Stimulated activated CD4-positive, alpha-beta T cell treated with anti-CD3 and anti-CD28 coated beads, TNF-alpha, amount 100 ng/mL, for 48 hours (primary cell): ENCODE data around the gene SYNRG.
"Not testable (repeated sequence)": the region's sequence is repeated elsewhere in the genome, so short reads cannot be mapped to it uniquely, and the experiment has no call there.

Experiments used
- DNase-seq, 3 donors: peaks; one replicate each; pipeline ENCODE4 v3.0.0-alpha.2; 2020; ENCODE audit warnings: low read depth in 3 of 3

The SYNRG gene, protein sequence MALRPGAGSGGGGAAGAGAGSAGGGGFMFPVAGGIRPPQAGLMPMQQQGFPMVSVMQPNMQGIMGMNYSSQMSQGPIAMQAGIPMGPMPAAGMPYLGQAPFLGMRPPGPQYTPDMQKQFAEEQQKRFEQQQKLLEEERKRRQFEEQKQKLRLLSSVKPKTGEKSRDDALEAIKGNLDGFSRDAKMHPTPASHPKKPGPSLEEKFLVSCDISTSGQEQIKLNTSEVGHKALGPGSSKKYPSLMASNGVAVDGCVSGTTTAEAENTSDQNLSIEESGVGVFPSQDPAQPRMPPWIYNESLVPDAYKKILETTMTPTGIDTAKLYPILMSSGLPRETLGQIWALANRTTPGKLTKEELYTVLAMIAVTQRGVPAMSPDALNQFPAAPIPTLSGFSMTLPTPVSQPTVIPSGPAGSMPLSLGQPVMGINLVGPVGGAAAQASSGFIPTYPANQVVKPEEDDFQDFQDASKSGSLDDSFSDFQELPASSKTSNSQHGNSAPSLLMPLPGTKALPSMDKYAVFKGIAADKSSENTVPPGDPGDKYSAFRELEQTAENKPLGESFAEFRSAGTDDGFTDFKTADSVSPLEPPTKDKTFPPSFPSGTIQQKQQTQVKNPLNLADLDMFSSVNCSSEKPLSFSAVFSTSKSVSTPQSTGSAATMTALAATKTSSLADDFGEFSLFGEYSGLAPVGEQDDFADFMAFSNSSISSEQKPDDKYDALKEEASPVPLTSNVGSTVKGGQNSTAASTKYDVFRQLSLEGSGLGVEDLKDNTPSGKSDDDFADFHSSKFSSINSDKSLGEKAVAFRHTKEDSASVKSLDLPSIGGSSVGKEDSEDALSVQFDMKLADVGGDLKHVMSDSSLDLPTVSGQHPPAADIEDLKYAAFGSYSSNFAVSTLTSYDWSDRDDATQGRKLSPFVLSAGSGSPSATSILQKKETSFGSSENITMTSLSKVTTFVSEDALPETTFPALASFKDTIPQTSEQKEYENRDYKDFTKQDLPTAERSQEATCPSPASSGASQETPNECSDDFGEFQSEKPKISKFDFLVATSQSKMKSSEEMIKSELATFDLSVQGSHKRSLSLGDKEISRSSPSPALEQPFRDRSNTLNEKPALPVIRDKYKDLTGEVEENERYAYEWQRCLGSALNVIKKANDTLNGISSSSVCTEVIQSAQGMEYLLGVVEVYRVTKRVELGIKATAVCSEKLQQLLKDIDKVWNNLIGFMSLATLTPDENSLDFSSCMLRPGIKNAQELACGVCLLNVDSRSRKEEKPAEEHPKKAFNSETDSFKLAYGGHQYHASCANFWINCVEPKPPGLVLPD (N-terminal part only)

GRCh38 chr17:37609170-37610040, at the start of gene SYNRG:
TSS of gene SYNRG (minus strand) at chr17:37609418. CDS start at chr17:37609355, 63 bp downstream.
- peak; percentile 87 to 91 (median 88) for DNase-seq

DNA sequence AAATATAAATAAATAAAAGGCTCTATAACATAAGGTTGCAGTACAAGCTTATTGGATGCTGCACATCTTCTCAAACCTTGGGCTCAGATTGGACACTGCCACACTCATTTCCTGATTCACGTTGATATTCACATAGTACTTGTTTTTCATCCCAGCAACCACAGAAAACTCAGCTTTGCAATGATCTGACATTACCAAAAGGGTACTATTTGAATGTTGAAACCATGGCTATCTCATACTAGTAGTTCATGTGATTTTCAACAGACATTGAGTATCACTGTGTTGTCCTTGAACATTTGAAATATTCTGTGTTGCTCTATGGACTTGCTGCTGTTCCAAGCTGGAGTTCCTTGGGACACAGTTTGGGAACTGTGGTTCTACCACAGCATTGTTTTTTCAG, 48.0 kb upstream of the SYNRG start:
- no peak for DNase-seq

DNA sequence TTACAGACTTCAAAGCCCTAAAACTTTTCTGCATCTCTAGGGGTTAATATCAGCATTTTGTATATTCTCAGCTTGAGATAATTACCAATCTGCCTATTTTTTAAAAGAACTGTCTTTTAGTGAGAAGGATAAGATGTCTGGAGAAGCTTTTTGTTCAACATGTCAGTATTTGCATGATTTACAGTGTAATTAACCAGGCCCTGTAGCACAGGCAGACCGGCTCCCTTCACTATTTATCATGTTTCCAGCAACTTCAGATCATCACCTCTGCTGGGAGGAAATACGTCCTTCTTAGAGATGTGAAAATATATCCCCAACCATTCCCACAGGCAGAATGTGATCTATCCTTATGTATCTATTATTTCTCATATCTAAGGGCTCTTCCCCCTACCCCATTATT, 42.6 kb upstream of the SYNRG start:
- DNase-seq, result no peak

DNA sequence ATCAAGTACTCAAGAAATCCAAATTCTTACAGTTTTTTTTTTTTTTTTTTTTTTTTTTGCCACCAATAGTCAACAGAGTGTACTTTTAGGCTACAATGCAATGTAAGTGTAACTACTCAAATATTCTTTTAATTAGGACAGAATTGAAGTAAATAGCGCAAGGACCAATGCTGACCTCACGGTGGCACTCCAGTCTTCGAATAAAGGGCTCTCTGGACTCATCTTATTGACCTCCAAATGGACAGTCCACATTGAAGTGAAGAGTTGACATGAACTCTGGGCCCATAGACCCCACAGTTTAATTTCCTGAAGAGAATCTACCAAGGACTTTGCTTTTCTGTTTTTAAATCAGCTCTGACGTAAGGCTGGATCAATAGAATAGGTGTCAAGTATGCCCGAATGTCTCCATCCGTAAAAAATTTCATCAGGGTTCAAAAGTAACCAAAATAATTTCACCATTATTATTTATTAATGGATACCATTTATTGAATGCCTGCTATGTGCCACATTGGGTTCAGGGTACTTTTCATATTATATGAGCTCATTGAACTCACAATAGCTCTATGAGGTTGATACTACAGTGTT, 41.3 kb upstream of the SYNRG start:
- DNase-seq, result no peak

DNA sequence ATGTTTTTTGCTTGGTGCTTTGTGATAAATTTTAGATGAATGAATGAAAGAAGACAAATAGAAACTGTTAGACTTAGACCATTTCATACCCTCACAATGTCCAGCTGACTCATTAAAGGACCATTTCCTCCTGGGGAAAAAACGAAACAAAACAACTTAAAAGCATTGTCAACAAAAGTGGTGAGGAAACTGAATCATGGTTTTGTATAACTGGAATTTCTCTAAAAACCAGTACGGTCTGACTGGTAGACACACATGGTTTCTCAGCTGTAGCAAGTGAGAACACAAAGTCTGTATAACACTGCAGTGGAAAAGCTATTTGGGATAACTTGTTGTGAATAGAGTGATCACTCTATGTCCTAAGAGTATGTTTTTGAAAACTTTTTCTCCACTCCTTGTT, 39.3 kb upstream of the SYNRG start:
- no peak for DNase-seq

- no peak for DNase-seq
Measured at GRCh38 chr17:37647856-37648255, 38.6 kb upstream of the SYNRG start.

DNA sequence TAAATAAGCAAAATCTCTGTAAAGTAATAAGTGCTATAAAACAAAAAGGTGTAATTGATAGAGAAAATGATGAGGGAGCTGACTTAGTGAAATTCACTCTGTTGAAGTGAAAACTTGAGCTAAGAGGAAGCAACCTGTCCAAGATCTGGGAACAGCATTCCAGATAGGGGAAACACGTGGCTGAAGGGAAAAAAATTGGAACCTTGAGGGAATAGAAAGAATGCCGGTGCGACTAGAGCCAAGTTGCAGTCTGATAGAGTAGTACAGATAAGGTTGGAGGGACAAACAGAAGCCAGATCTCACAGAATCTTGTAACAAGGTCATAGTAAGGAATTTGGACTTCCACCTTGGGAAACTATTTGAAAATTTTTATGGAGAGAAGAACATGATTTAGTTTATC, 34.7 kb upstream of the SYNRG start:
- DNase-seq, result no peak

GRCh38 chr17:37643118-37643766, 34.0 kb upstream of the SYNRG start, which contains the start of gene DDX52:
TSS of gene DDX52 (minus strand) at chr17:37643446. CDS start at chr17:37643420, 26 bp downstream.
- DNase-seq, result peak; percentile 72 to 80 (median 78)

GRCh38 chr17:37642681-37643080, 33.5 kb upstream of the SYNRG start:
- no peak for DNase-seq

DNA sequence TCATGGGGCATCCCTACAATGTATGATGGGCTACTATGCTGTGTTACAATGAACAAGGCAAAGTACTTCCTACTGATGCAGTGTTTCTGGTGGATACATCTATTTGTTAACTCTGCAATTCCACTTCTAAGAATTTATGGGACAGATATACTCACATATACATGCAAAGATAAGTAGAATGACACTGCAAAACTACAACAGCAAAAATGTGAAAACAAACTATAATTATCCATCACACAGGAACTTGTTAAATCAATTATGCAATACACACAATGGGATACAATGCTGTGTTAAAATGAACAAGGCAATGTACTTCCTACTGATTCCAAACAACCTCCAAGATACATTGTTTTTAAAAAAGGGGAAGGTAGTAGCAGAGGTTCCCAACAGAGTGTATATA, 30.8 kb upstream of the SYNRG start:
- DNase-seq, result no peak

DNA sequence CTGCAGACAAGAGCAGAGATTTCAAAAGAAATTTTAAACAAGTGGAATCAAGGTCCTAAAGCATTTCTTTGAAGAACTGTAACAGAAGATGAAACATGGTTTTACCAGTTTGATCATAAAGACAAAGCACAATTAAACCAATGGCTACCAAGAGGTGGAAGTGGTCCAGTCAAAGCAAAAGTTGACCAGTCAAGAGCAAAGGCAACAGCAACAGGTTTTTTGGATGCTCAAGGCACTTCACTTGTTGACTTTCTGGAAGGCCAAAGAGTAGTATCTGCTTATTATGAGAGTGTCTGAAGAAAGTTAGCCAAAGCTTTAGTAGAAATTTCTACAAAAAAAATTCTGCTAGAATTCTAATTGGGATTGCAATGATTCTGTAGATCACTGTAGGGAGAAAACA, 28.7 kb upstream of the SYNRG start:
- DNase-seq, result no peak

DNA sequence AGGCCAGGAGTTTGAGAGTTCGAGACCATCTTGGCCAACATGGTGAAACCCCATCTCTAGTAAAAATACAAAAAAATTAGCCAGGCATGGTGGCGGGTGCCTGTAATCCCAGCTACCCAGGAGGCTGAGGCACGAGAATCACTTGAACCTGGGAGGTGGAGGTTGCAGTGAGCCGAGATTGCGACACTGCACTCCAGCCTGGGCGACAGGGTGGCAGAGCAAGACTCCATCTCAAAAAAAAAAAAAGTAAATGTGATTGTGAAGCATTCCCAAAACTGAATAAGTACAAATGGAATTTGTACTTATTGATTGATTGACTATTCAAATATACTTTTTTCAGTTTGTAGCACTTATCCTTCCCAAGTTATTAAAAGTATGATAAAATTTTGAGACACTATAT, 7.2 kb upstream of the SYNRG start:
- not testable (repeated sequence) for DNase-seq

DNA sequence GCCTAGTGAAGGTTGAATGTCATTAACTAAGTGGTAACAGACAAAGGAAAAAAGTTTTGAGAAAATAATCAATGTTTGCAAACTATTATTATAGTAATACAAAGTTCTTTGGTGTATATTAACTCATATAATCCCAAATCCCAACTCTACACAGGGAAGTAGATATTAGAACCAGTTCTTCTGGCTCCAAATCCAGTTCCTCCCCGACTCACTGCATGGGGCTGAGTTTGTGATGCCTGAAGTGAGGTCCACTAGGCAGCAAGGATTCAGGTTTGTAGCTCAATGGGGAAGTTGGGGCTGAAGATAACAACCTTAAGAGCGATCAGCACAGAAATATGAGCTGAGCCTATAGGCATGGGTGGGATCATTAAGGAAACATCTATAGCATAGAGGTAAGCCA, 5.6 kb upstream of the SYNRG start:
- no peak for DNase-seq

DNA sequence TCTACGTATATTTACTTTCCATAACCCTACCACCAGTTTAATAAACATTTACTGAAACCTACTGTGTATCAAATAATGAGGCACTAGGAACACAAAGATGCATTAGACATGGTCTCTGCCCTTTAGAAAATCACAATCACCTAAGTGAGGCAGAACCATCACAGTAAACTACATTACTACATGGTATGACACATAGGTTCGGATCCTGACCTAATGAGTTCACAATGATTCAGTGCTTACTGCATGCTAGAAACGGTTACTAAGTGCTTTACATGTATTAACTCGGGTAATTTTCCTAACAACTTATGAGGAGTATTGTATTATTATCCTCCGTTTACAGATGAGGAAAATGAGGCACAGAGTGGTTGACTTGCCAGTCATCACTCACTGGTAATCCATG, 5.2 kb upstream of the SYNRG start:
- no peak for DNase-seq

- DNase-seq, result no peak
Measured at GRCh38 chr17:37610971-37611370, 1.8 kb upstream of the SYNRG start.

DNA sequence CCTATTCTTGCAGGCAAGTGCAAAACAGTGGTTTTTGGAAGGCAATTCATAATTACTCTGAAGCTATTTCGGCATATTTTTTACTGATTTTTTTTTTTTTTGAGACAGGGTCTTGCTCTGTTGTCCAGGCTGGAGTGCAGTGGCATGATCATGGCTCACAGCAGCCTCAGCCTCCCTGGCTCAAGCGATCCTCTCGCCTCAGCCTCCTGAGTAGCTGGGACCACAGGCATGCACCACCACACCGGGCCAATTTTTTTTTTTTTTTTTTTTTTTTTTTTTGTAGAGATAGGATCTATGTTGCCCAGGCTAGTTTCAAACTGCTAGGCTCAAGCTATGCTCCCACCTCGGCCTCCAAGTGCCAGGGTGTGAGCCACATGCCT, 813 bp upstream of the SYNRG start:
- not testable (repeated sequence) for DNase-seq

GRCh38 chr17:37608351-37609169, 658 bp downstream of the SYNRG start:
- no peak for DNase-seq

GRCh38 chr17:37607637-37608331, 1.4 kb downstream of the SYNRG start:
- no peak for DNase-seq
